ENCODE measurements around the gene IRAK3.

DNA sequence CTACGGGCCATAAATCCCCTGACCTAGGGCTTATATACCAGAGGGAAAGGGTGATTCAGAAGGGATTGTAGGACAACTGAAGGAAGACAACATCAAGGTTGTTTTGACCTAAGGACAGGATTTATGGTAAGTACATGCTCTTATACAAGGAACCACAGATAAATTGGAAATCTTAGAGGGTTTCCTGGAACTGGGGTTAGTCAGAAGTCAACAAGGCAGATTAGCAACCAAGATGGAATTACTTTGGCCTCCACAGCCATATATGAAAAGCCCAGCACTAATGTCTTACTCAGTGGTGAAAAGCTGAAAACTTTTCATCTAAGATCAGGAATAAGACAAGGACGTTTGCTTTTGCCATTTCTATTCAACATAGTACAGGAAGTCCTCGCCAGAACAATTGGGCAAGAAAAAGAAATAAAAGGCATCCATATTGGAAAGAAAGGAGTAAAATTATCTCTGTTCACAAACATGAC lies 24.6 kb upstream of the IRAK3 start:
- TF ChIP-seq, protein P1, sequence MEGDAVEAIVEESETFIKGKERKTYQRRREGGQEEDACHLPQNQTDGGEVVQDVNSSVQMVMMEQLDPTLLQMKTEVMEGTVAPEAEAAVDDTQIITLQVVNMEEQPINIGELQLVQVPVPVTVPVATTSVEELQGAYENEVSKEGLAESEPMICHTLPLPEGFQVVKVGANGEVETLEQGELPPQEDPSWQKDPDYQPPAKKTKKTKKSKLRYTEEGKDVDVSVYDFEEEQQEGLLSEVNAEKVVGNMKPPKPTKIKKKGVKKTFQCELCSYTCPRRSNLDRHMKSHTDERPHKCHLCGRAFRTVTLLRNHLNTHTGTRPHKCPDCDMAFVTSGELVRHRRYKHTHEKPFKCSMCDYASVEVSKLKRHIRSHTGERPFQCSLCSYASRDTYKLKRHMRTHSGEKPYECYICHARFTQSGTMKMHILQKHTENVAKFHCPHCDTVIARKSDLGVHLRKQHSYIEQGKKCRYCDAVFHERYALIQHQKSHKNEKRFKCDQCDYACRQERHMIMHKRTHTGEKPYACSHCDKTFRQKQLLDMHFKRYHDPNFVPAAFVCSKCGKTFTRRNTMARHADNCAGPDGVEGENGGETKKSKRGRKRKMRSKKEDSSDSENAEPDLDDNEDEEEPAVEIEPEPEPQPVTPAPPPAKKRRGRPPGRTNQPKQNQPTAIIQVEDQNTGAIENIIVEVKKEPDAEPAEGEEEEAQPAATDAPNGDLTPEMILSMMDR (IDR thresholded peaks at IDR 0.05; ENCODE audit: borderline replicate concordance, extremely low read depth, low read length, poor library complexity, severe bottlenecking), result no peak
- TF ChIP-seq EZH2 (IDR thresholded peaks at IDR 0.05; ENCODE audit: borderline replicate concordance, low read depth, low read length, severe bottlenecking), result no peak
